Endothelial cell of umbilical vein (primary cell): Measurements from ENCODE around the gene CUBN.

ENCODE experiments used
- EZH2 ChIP-seq: IDR thresholded peaks from 2 replicates; pipeline ENCODE4 v1.6.1; 2012; ENCODE audit warnings: borderline replicate concordance, low read depth, mild to moderate bottlenecking, moderate library complexity, low read length, inconsistent platforms; ENCODE audit not compliant: severe bottlenecking
- POLR2AphosphoS5 ChIP-seq: IDR thresholded peaks from 2 replicates; pipeline ENCODE4 v1.6.1; 2012; ENCODE audit warnings: low read depth, mild to moderate bottlenecking, control low read depth, low read length, moderate library complexity; ENCODE audit not compliant: insufficient read depth
- TF ChIP-seq, protein P1 (sequence below), 2 donors: IDR thresholded peaks; 1 replicate in 1 of 2; 2 replicates in 1 of 2; pipeline ENCODE4 v1.5.1; 2011; ENCODE audit warnings: low read length in 2 of 2, mild to moderate bottlenecking in 2 of 2, moderate library complexity in 2 of 2, control low read depth in 1 of 2, inconsistent platforms in 1 of 2, low read depth in 1 of 2; ENCODE audit not compliant: insufficient read depth in 1 of 2; ENCODE audit errors: extremely low read depth in 1 of 2

DNA sequence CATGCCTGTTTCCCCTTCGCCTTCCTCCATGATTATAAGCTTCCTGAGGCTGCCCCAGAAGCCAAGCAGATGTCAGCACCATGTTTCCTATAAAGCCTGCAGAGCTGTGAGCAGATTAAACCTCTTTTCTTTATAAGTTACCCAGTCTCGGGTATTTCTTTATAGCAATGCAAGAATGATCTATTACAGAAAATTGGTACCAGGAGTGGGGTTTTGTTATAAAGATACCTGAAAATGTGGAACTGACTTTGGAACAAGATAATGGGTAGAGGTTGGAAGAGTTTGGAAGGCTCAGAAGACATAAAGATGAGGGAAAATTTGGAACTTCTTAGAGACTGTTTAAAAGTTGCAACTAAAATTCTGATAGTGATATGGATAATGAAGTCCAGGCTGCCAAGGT is 307.6 kb downstream of the CUBN start:
- TF ChIP-seq EZH2, result no peak
- TF ChIP-seq, protein P1, sequence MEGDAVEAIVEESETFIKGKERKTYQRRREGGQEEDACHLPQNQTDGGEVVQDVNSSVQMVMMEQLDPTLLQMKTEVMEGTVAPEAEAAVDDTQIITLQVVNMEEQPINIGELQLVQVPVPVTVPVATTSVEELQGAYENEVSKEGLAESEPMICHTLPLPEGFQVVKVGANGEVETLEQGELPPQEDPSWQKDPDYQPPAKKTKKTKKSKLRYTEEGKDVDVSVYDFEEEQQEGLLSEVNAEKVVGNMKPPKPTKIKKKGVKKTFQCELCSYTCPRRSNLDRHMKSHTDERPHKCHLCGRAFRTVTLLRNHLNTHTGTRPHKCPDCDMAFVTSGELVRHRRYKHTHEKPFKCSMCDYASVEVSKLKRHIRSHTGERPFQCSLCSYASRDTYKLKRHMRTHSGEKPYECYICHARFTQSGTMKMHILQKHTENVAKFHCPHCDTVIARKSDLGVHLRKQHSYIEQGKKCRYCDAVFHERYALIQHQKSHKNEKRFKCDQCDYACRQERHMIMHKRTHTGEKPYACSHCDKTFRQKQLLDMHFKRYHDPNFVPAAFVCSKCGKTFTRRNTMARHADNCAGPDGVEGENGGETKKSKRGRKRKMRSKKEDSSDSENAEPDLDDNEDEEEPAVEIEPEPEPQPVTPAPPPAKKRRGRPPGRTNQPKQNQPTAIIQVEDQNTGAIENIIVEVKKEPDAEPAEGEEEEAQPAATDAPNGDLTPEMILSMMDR (IDR thresholded peaks at IDR 0.05; ENCODE audit: extremely low read depth in 1 of 2, insufficient read depth in 1 of 2, low read depth in 1 of 2, low read length in 2 of 2), result no peak
- TF ChIP-seq POLR2AphosphoS5, result no peak
